HEK293 (cell line): ENCODE results near the gene TMEM141.

Experiments
- CTCF ChIA-PET: fragments of 350-600 bp; formaldehyde crosslinking; extraction: SDS; loops from one replicate; lab custom pipeline; 2021; ENCODE audit warnings: antibody characterized with exemption; lab: Yijun Ruan, JAX
- POLR2A ChIA-PET: fragments of 300-600 bp; formaldehyde crosslinking; extraction: SDS; loops from one replicate; lab custom pipeline; 2020; ENCODE audit warnings: antibody characterized with exemption, inconsistent platforms; lab: Yijun Ruan, JAX
- H3K27ac ChIP-seq: fragments of 200-500 bp; sonication (Bioruptor generic); 2 replicates; pipeline ENCODE4 v1.5.1; 2014; ENCODE audit warnings: low read depth, low read length, control low read depth, inconsistent platforms; ENCODE audit errors: extremely low read depth
- H3K36me3 ChIP-seq, 2 experiments: fragments of 200-500 bp in 1 of 2; sonication (Bioruptor generic) in 1 of 2; 1 replicate in 1 of 2; 2 replicates in 1 of 2; pipeline ENCODE4 v1.5.1; 2014 to 2017; ENCODE audit warnings: inconsistent platforms in 2 of 2, low read length in 2 of 2; ENCODE audit not compliant: control insufficient read depth in 2 of 2, insufficient read depth in 1 of 2
- H3K4me1 ChIP-seq: fragments of 200-500 bp; sonication (Bioruptor generic); 2 replicates; pipeline ENCODE4 v1.5.1; 2014; ENCODE audit warnings: mild to moderate bottlenecking, low read length, inconsistent platforms; ENCODE audit not compliant: control insufficient read depth, insufficient read depth
- H3K4me3 ChIP-seq: 2 replicates; pipeline ENCODE4 v1.5.1; 2011; ENCODE audit warnings: low read depth, mild to moderate bottlenecking, control low read depth, low read length, moderate library complexity
- H3K9me3 ChIP-seq: fragments of 200-500 bp; sonication (Bioruptor generic); 2 replicates; pipeline ENCODE4 v1.5.1; 2014; ENCODE audit warnings: low read depth, low read length, inconsistent platforms; ENCODE audit not compliant: control insufficient read depth, insufficient read depth
- GLIS1 ChIP-seq: fragments of 450-650 bp; formaldehyde crosslinking; IDR thresholded peaks from 2 replicates; pipeline ENCODE4 v1.5.1; 2016; ENCODE audit warnings: missing biosample characterization, missing genetic modification characterization
- GLIS2 ChIP-seq: fragments of 450-650 bp; formaldehyde crosslinking; IDR thresholded peaks from 2 replicates; pipeline ENCODE4 v1.5.1; 2016; ENCODE audit warnings: missing biosample characterization, missing genetic modification characterization
- SCRT2 ChIP-seq: fragments of 450-650 bp; formaldehyde crosslinking; IDR thresholded peaks from 2 replicates; pipeline ENCODE4 v1.5.1; 2016; ENCODE audit warnings: missing biosample characterization, missing genetic modification characterization
- ZBTB1 ChIP-seq: fragments of 450-650 bp; formaldehyde crosslinking; IDR thresholded peaks from 2 replicates; pipeline ENCODE4 v1.5.1; 2016; ENCODE audit warnings: missing biosample characterization, missing genetic modification characterization
- ZBTB21 ChIP-seq: fragments of 450-650 bp; formaldehyde crosslinking; IDR thresholded peaks from 2 replicates; pipeline ENCODE4 v1.5.1; 2017; ENCODE audit warnings: missing biosample characterization, missing genetic modification characterization
- ZIC2 ChIP-seq: fragments of 450-650 bp; formaldehyde crosslinking; IDR thresholded peaks from 2 replicates; pipeline ENCODE4 v1.5.1; 2016; ENCODE audit warnings: missing biosample characterization, missing genetic modification characterization
- ZNF140 ChIP-seq: fragments of 450-650 bp; formaldehyde crosslinking; IDR thresholded peaks from 2 replicates; pipeline ENCODE4 v1.5.1; 2016; ENCODE audit warnings: missing biosample characterization, missing genetic modification characterization
- ZNF214 ChIP-seq: fragments of 450-650 bp; formaldehyde crosslinking; IDR thresholded peaks from 2 replicates; pipeline ENCODE4 v1.5.1; 2017; ENCODE audit warnings: missing biosample characterization, mild to moderate bottlenecking, missing genetic modification characterization, borderline replicate concordance
- ZNF239 ChIP-seq: fragments of 450-650 bp; formaldehyde crosslinking; IDR thresholded peaks from 2 replicates; pipeline ENCODE4 v1.5.1; 2016; ENCODE audit warnings: missing biosample characterization, missing genetic modification characterization
- ZNF266 ChIP-seq: fragments of 450-650 bp; formaldehyde crosslinking; IDR thresholded peaks from 2 replicates; pipeline ENCODE4 v1.5.1; 2016; ENCODE audit warnings: missing biosample characterization, missing genetic modification characterization, low read depth
- ZNF394 ChIP-seq: fragments of 450-650 bp; formaldehyde crosslinking; IDR thresholded peaks from 2 replicates; pipeline ENCODE4 v1.5.1; 2016; ENCODE audit warnings: missing biosample characterization, missing genetic modification characterization, mild to moderate bottlenecking, moderate library complexity, borderline replicate concordance
- ZNF426 ChIP-seq: fragments of 450-650 bp; formaldehyde crosslinking; IDR thresholded peaks from 2 replicates; pipeline ENCODE4 v1.5.1; 2017; ENCODE audit warnings: missing biosample characterization, missing genetic modification characterization, mild to moderate bottlenecking, inconsistent platforms, moderate library complexity
- ZNF596 ChIP-seq: fragments of 450-650 bp; IDR thresholded peaks from 2 replicates; pipeline ENCODE4 v1.5.0; 2018; ENCODE audit warnings: missing biosample characterization, mild to moderate bottlenecking, missing genetic modification characterization, moderate library complexity
- ZNF660 ChIP-seq: fragments of 450-650 bp; IDR thresholded peaks from 2 replicates; pipeline ENCODE4 v1.5.1; 2018; ENCODE audit warnings: missing biosample characterization, mild to moderate bottlenecking, missing genetic modification characterization
- ZNF792 ChIP-seq: fragments of 450-650 bp; formaldehyde crosslinking; IDR thresholded peaks from 2 replicates; pipeline ENCODE4 v1.5.1; 2016; ENCODE audit warnings: missing biosample characterization, missing genetic modification characterization
- TF ChIP-seq, protein P1 (sequence below): fragments of 450-650 bp; IDR thresholded peaks from 2 replicates; pipeline ENCODE4 v1.5.1; 2018; ENCODE audit warnings: missing biosample characterization, missing genetic modification characterization
- TF ChIP-seq, protein P2 (sequence below): fragments of 450-650 bp; formaldehyde crosslinking; IDR thresholded peaks from 2 replicates; pipeline ENCODE4 v1.5.1; 2017; ENCODE audit warnings: missing biosample characterization, missing genetic modification characterization
- TF ChIP-seq, protein P3 (sequence below): fragments of 450-650 bp; formaldehyde crosslinking; IDR thresholded peaks from 2 replicates; pipeline ENCODE4 v1.5.1; 2016; ENCODE audit warnings: missing biosample characterization, missing genetic modification characterization
- TF ChIP-seq, protein P4 (sequence below): fragments of 450-650 bp; formaldehyde crosslinking; IDR thresholded peaks from 2 replicates; pipeline ENCODE4 v1.5.1; 2016; ENCODE audit warnings: missing biosample characterization, missing genetic modification characterization
- TF ChIP-seq, protein P5 (sequence below): fragments of 450-650 bp; formaldehyde crosslinking; IDR thresholded peaks from 2 replicates; pipeline ENCODE4 v1.5.1; 2017; ENCODE audit warnings: missing biosample characterization, missing genetic modification characterization
- TF ChIP-seq, protein P6 (sequence below): fragments of 450-650 bp; formaldehyde crosslinking; IDR thresholded peaks from 2 replicates; pipeline ENCODE4 v1.5.1; 2016; ENCODE audit warnings: missing biosample characterization, missing genetic modification characterization

The TMEM141 gene

DNA sequence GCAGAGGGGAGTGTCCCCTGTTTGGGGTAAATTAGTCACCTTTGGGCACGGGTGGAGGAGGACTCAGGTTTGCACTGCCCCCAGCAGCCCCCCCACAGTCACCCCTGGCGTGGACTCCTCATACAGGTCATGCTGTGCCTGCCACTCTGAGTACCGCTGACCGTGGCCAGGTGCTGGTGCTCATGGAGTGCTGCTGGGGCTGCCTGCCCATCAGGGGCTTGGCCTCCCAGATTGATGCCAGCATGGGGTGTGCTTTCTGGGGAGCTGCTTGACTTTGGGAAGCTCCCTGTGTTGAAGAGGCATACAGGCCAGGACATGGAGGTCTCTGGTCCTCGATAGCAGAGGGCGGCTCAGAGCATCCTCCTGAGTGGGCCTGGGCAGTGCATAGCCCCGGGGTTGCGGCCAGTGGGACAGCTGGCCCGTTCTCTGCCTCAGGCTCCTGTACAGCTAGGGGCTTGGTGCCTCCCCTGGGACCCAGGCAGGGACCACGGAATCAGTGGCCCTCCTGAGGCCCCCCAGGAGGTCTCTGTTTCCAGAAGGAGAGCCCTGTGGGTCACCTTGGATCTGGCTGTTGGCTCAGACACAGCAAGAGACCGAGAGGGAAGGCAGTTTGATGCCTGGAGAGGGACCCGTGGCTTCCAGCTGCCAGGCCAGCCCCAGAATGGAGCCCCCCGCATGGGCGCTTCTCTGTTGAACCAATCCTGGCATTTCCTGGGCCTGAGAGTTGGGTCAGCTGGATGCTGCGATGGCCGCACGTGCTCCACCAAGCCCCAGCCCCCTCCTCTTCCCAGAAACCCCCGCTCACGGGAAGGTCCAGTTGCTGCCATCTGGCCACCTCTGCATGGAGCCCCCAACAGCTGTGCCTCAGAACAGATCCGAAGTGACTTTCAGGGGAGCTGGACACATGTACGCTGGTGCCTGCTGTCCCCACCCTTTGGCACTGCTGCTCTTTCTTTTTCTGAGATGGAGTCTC, 45.1 kb downstream of the TMEM141 start:
- H3K4me3 ChIP-seq: no peak overlapping the region
- TF ChIP-seq, protein P1, sequence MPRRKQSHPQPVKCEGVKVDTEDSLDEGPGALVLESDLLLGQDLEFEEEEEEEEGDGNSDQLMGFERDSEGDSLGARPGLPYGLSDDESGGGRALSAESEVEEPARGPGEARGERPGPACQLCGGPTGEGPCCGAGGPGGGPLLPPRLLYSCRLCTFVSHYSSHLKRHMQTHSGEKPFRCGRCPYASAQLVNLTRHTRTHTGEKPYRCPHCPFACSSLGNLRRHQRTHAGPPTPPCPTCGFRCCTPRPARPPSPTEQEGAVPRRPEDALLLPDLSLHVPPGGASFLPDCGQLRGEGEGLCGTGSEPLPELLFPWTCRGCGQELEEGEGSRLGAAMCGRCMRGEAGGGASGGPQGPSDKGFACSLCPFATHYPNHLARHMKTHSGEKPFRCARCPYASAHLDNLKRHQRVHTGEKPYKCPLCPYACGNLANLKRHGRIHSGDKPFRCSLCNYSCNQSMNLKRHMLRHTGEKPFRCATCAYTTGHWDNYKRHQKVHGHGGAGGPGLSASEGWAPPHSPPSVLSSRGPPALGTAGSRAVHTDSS (tag by site-specific recombination): no peak
- peak; percentile 92 for TF ChIP-seq ZIC2 (tag by site-specific recombination)
- TF ChIP-seq ZBTB21 (tag by site-specific recombination): no peak
- no peak for TF ChIP-seq ZNF239 (tag by site-specific recombination)
- TF ChIP-seq GLIS1 (tag by site-specific recombination): peak; percentile 87
- no peak for TF ChIP-seq ZNF660 (tag by site-specific recombination)
- TF ChIP-seq GLIS2 (tag by site-specific recombination): peak; percentile 51; the same call in 1 of the 2 replicates
- no peak for TF ChIP-seq ZNF214 (tag by site-specific recombination)
- TF ChIP-seq, all 188 proteins: peak for 3
- H3K4me1 ChIP-seq: 0 out of 2 replicates have a peak, but pooled peaks cover 2% of the 10 kb centered on the region
- CTCF ChIA-PET: interaction anchor here (1.6 to 1.8 kb wide), 2 partner anchors 44 to 199 kb away, joined by 5 to 7 read pairs; no protein-coding TSS in a partner anchor
- H3K9me3 ChIP-seq: no peaks in the 10 kb centered on the region
- peaks cover 0 to 60% of the 10 kb centered on the region in 2 experiments; a peak in 2 of 3 replicates for H3K36me3 ChIP-seq
- H3K27ac ChIP-seq: no peak overlapping the region
- POLR2A ChIA-PET: interaction anchor here (0.6 to 1.7 kb wide), 3 partner anchors 11 to 36 kb away, joined by 3 to 4 read pairs (median 3); no protein-coding TSS in a partner anchor

DNA sequence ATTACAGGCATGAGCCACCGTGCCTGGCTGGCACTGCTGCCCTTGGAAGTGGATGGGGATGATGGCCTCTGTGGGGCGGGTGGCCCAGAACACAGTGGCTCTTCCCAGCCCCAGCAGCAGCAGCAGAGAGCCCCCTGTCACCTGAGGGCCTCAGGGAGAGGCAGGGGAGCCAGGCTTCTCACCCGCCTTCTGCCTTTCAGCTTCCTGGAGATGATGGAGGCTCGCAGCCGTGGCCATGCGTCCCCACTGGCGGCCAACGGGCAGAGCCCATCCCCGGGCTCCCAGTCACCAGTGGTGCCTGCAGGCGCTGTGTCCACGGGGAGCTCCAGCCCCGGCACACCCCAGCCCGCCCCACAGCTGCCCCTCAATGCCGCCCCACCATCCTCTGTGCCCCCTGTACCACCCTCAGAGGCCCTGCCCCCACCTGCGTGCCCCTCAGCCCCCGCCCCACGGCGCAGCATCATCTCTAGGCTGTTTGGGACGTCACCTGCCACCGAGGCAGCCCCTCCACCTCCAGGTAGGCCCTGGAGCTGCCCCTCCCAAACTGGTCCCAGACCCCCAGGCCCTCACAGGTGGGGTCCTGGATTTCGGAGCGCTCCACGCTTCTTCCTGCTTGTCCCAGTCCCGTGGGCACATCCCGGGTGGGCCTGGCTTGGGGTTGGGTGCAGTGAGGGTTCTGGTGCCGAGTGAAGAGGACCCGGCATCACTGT, 46.2 kb downstream of the TMEM141 start:
- H3K9me3 ChIP-seq: no peaks in the 10 kb centered on the region
- H3K4me1 ChIP-seq: 0 out of 2 replicates have a peak, but pooled peaks cover 5% of the 10 kb centered on the region
- ChIA-PET CTCF (no interaction called here), POLR2A (no interaction called here)
- H3K4me3 ChIP-seq: no peak overlapping the region
- peaks cover 0 to 49% of the 10 kb centered on the region in 2 experiments; a peak in 2 of 3 replicates for H3K36me3 ChIP-seq
- H3K27ac ChIP-seq: no peak overlapping the region
- TF ChIP-seq, protein P2, sequence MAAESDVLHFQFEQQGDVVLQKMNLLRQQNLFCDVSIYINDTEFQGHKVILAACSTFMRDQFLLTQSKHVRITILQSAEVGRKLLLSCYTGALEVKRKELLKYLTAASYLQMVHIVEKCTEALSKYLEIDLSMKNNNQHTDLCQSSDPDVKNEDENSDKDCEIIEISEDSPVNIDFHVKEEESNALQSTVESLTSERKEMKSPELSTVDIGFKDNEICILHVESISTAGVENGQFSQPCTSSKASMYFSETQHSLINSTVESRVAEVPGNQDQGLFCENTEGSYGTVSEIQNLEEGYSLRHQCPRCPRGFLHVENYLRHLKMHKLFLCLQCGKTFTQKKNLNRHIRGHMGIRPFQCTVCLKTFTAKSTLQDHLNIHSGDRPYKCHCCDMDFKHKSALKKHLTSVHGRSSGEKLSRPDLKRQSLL: no peak
- TF ChIP-seq, protein P3, sequence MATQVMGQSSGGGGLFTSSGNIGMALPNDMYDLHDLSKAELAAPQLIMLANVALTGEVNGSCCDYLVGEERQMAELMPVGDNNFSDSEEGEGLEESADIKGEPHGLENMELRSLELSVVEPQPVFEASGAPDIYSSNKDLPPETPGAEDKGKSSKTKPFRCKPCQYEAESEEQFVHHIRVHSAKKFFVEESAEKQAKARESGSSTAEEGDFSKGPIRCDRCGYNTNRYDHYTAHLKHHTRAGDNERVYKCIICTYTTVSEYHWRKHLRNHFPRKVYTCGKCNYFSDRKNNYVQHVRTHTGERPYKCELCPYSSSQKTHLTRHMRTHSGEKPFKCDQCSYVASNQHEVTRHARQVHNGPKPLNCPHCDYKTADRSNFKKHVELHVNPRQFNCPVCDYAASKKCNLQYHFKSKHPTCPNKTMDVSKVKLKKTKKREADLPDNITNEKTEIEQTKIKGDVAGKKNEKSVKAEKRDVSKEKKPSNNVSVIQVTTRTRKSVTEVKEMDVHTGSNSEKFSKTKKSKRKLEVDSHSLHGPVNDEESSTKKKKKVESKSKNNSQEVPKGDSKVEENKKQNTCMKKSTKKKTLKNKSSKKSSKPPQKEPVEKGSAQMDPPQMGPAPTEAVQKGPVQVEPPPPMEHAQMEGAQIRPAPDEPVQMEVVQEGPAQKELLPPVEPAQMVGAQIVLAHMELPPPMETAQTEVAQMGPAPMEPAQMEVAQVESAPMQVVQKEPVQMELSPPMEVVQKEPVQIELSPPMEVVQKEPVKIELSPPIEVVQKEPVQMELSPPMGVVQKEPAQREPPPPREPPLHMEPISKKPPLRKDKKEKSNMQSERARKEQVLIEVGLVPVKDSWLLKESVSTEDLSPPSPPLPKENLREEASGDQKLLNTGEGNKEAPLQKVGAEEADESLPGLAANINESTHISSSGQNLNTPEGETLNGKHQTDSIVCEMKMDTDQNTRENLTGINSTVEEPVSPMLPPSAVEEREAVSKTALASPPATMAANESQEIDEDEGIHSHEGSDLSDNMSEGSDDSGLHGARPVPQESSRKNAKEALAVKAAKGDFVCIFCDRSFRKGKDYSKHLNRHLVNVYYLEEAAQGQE (tag by site-specific recombination): no peak
- TF ChIP-seq, protein P4, sequence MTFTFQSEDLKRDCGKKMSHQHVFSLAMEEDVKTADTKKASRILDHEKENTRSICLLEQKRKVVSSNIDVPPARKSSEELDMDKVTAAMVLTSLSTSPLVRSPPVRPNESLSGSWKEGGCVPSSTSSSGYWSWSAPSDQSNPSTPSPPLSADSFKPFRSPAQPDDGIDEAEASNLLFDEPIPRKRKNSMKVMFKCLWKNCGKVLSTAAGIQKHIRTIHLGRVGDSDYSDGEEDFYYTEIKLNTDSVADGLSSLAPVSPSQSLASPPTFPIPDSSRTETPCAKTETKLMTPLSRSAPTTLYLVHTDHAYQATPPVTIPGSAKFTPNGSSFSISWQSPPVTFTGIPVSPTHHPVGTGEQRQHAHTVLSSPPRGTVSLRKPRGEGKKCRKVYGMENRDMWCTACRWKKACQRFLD (tag by site-specific recombination): no peak
- TF ChIP-seq, protein P5, sequence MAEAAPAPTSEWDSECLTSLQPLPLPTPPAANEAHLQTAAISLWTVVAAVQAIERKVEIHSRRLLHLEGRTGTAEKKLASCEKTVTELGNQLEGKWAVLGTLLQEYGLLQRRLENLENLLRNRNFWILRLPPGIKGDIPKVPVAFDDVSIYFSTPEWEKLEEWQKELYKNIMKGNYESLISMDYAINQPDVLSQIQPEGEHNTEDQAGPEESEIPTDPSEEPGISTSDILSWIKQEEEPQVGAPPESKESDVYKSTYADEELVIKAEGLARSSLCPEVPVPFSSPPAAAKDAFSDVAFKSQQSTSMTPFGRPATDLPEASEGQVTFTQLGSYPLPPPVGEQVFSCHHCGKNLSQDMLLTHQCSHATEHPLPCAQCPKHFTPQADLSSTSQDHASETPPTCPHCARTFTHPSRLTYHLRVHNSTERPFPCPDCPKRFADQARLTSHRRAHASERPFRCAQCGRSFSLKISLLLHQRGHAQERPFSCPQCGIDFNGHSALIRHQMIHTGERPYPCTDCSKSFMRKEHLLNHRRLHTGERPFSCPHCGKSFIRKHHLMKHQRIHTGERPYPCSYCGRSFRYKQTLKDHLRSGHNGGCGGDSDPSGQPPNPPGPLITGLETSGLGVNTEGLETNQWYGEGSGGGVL (tag by site-specific recombination): no peak
- no peak for TF ChIP-seq ZNF140
- no peak for TF ChIP-seq SCRT2 (tag by site-specific recombination)
- no peak for TF ChIP-seq ZNF792 (tag by site-specific recombination)
- no peak for TF ChIP-seq ZNF426 (tag by site-specific recombination)
- TF ChIP-seq, protein P6, sequence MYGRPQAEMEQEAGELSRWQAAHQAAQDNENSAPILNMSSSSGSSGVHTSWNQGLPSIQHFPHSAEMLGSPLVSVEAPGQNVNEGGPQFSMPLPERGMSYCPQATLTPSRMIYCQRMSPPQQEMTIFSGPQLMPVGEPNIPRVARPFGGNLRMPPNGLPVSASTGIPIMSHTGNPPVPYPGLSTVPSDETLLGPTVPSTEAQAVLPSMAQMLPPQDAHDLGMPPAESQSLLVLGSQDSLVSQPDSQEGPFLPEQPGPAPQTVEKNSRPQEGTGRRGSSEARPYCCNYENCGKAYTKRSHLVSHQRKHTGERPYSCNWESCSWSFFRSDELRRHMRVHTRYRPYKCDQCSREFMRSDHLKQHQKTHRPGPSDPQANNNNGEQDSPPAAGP (tag by site-specific recombination): no peak
- no peak for TF ChIP-seq ZBTB1
- no peak for TF ChIP-seq ZNF266 (tag by site-specific recombination)
- TF ChIP-seq ZNF394 (tag by site-specific recombination): no peak
- TF ChIP-seq ZNF596 (tag by site-specific recombination): no peak
